Osteoblast (primary cell): ENCODE measurements around the gene FAM151A. TPM values are rescaled to one million over a fixed set of nuclear protein-coding genes. Genes with fewer than 3 reads are reported as not detected.

Experiments
- DNase-seq: peaks from one replicate; pipeline ENCODE4 v3.0.0; 2011; ENCODE audit warnings: low spot score, mixed read lengths; ENCODE audit not compliant: insufficient read length; ENCODE audit errors: missing footprints
- H2AFZ ChIP-seq: 2 replicates; pipeline ENCODE4 v1.6.0; 2011; ENCODE audit warnings: mild to moderate bottlenecking, low read length
- H3K27ac ChIP-seq: 2 replicates; pipeline ENCODE4 v1.5.1; 2011; ENCODE audit warnings: mild to moderate bottlenecking, low read depth, low read length, moderate library complexity
- H3K27me3 ChIP-seq: 2 replicates; pipeline ENCODE4 v1.6.0; 2012; ENCODE audit warnings: mild to moderate bottlenecking, control low read depth, inconsistent platforms, low read length, moderate library complexity; ENCODE audit not compliant: insufficient read depth
- H3K36me3 ChIP-seq: 2 replicates; pipeline ENCODE4 v1.5.1; 2011; ENCODE audit warnings: mild to moderate bottlenecking, low read length, control low read depth, moderate library complexity; ENCODE audit not compliant: insufficient read depth
- H3K4me1 ChIP-seq: 2 replicates; pipeline ENCODE4 v1.5.1; 2011; ENCODE audit warnings: mild to moderate bottlenecking, low read length, control low read depth, moderate library complexity; ENCODE audit not compliant: insufficient read depth
- H3K4me2 ChIP-seq: 2 replicates; pipeline ENCODE4 v1.6.0; 2011; ENCODE audit warnings: mild to moderate bottlenecking, low read length; ENCODE audit not compliant: insufficient read depth
- H3K4me3 ChIP-seq: fragments of 200-600 bp; sonication (generic); 3 replicates; pipeline ENCODE4 v1.5.1; 2012; ENCODE audit warnings: mild to moderate bottlenecking, low read length, inconsistent platforms; ENCODE audit not compliant: insufficient read depth
- H3K79me2 ChIP-seq: 2 replicates; pipeline ENCODE4 v1.6.0; 2012; ENCODE audit warnings: mild to moderate bottlenecking, low read length, control low read depth, inconsistent platforms; ENCODE audit not compliant: insufficient read depth
- H3K9me3 ChIP-seq: 2 replicates; pipeline ENCODE4 v1.5.1; 2011; ENCODE audit warnings: low read depth, low read length, control low read depth
- H4K20me1 ChIP-seq: 2 replicates; pipeline ENCODE4 v1.6.0; 2012; ENCODE audit warnings: mild to moderate bottlenecking, low read length, control low read depth; ENCODE audit not compliant: insufficient read depth
- CTCF ChIP-seq: IDR thresholded peaks from 2 replicates; pipeline ENCODE4 v1.5.1; 2011; ENCODE audit warnings: mild to moderate bottlenecking, low read depth, low read length, moderate library complexity; ENCODE audit errors: extremely low read depth
- total RNA-seq: library from RNA; depleted of rRNA; stranded (reverse); fragments of >200 nt; gene quantifications from 2 replicates; pipeline ENCODE4 v1.2.3, GENCODE V29; 2012

FAM151A gene
- total RNA-seq, 1 donor = not detected

GRCh38 chr1:54603241-54603640, 20.1 kb downstream of the FAM151A start:
- H3K4me2 ChIP-seq = no peak overlapping the region
- H3K27me3 ChIP-seq = no peaks in the 10 kb centered on the region
- no peaks in the 10 kb centered on the region for H3K9me3 ChIP-seq
- peak; percentile 69 for DNase-seq
- no peaks in the 10 kb centered on the region for H3K4me1 ChIP-seq
- H3K36me3 ChIP-seq = no peaks in the 10 kb centered on the region
- H3K4me3 ChIP-seq = no peak overlapping the region
- H4K20me1 ChIP-seq = no peaks in the 10 kb centered on the region
- no peak overlapping the region for H2AFZ ChIP-seq
- H3K79me2 ChIP-seq = no peaks in the 10 kb centered on the region
- TF ChIP-seq CTCF = no peak
- H3K27ac ChIP-seq = no peak overlapping the region

GRCh38 chr1:54602554-54602953, 20.8 kb downstream of the FAM151A start:
- Histone ChIP-seq H2AFZ (no peak overlapping the region), H3K4me3 (no peak overlapping the region), H3K4me1 (no peaks in the 10 kb centered on the region), H3K27ac (no peak overlapping the region), H3K9me3 (no peaks in the 10 kb centered on the region), H3K36me3 (no peaks in the 10 kb centered on the region), H3K79me2 (no peaks in the 10 kb centered on the region), H3K4me2 (no peak overlapping the region), H3K27me3 (no peaks in the 10 kb centered on the region), H4K20me1 (no peaks in the 10 kb centered on the region)
- no peak for TF ChIP-seq CTCF
- DNase-seq = no peak

GRCh38 chr1:54601730-54602129, 21.6 kb downstream of the FAM151A start:
- H3K4me2 ChIP-seq = no peak overlapping the region
- H3K27me3 ChIP-seq = no peaks in the 10 kb centered on the region
- no peaks in the 10 kb centered on the region for H3K36me3 ChIP-seq
- DNase-seq = peak; percentile 38
- no peaks in the 10 kb centered on the region for H4K20me1 ChIP-seq
- no peaks in the 10 kb centered on the region for H3K9me3 ChIP-seq
- no peaks in the 10 kb centered on the region for H3K4me1 ChIP-seq
- no peak overlapping the region for H3K4me3 ChIP-seq
- no peak overlapping the region for H2AFZ ChIP-seq
- H3K27ac ChIP-seq = no peak overlapping the region
- no peaks in the 10 kb centered on the region for H3K79me2 ChIP-seq
- TF ChIP-seq CTCF = no peak

- Histone ChIP-seq H3K27me3 (no peaks in the 10 kb centered on the region), H3K27ac (no peak overlapping the region), H4K20me1 (no peaks in the 10 kb centered on the region), H2AFZ (no peak overlapping the region), H3K36me3 (no peaks in the 10 kb centered on the region), H3K4me2 (no peak overlapping the region), H3K9me3 (no peaks in the 10 kb centered on the region), H3K4me3 (no peak overlapping the region), H3K79me2 (no peaks in the 10 kb centered on the region), H3K4me1 (no peaks in the 10 kb centered on the region)
- peak; percentile 25 for DNase-seq
- TF ChIP-seq CTCF = no peak
Observed at GRCh38 chr1:54600947-54601721, 22.2 kb downstream of the FAM151A start.
